ENCODE data around the gene KCNH4. TPM values are rescaled to one million over a fixed set of nuclear protein-coding genes. Genes with fewer than 3 reads are reported as not detected.

Gene KCNH4
- total and polyA plus RNA-seq, 9 donors: 0.07 to 0.40 (median 0.12) TPM; not detected in 4

- no peaks in the 10 kb centered on the region for H3K36me3 ChIP-seq
- WGBS, 3 donors: 61 to 72% (median 65%) methylated on average over 12 of the region's 12 CpGs
- H3K9me3 ChIP-seq: no peaks in the 10 kb centered on the region
- H3K4me1 ChIP-seq (ENCODE audit: insufficient read depth): peaks cover 8% of the 10 kb centered on the region
- TF ChIP-seq EP300 (IDR thresholded peaks at IDR 0.05) (no peak), POLR2A (IDR thresholded peaks at IDR 0.05) (no peak)
- TF ChIP-seq, protein P1, sequence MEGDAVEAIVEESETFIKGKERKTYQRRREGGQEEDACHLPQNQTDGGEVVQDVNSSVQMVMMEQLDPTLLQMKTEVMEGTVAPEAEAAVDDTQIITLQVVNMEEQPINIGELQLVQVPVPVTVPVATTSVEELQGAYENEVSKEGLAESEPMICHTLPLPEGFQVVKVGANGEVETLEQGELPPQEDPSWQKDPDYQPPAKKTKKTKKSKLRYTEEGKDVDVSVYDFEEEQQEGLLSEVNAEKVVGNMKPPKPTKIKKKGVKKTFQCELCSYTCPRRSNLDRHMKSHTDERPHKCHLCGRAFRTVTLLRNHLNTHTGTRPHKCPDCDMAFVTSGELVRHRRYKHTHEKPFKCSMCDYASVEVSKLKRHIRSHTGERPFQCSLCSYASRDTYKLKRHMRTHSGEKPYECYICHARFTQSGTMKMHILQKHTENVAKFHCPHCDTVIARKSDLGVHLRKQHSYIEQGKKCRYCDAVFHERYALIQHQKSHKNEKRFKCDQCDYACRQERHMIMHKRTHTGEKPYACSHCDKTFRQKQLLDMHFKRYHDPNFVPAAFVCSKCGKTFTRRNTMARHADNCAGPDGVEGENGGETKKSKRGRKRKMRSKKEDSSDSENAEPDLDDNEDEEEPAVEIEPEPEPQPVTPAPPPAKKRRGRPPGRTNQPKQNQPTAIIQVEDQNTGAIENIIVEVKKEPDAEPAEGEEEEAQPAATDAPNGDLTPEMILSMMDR (IDR thresholded peaks at IDR 0.05): no peak
- H3K27me3 ChIP-seq: no peaks in the 10 kb centered on the region
- no peak overlapping the region for H3K27ac ChIP-seq
- intact Hi-C loops (cut with DNase I): no loop called here
- DNase-seq: no peak
- no peak overlapping the region for H3K4me3 ChIP-seq
Observed at GRCh38 chr17:42125565-42125964, 55.4 kb downstream of the KCNH4 start.

DNA sequence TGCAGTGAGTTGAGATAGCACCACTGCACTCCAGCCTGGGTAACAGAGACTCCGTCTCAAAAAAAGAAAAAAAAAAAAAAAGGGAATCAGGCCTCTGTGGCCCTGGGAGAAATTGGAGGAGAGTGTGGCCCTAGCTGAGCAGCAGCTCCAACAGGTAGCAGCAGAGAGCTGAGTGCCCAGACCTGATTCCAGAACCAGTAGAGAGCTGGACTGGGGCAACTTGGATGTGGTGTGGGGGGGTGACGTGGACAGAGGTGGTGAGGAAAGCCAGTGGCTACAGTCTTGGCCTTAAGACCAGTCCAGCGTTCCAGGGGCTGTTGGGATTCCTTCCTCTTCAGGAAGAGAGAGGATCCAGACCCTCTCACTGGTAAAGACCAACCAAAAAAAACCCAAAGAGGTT lies 56.7 kb downstream of the KCNH4 start:
- Histone ChIP-seq H3K27me3 (no peaks in the 10 kb centered on the region), H3K36me3 (no peaks in the 10 kb centered on the region), H3K9me3 (no peaks in the 10 kb centered on the region), H3K27ac (no peak overlapping the region), H3K4me1 (ENCODE audit: insufficient read depth) (peaks cover 8% of the 10 kb centered on the region), H3K4me3 (no peak overlapping the region)
- intact Hi-C loops (cut with DNase I): no loop called here
- TF ChIP-seq EP300 (IDR thresholded peaks at IDR 0.05) (no peak), POLR2A (IDR thresholded peaks at IDR 0.05) (no peak)
- TF ChIP-seq, protein P1 (IDR thresholded peaks at IDR 0.05): no peak
- WGBS, 3 donors: 79 to 93% (median 81%) methylated on average over 3 of the region's 3 CpGs
- DNase-seq: no peak

- TF ChIP-seq EP300 (IDR thresholded peaks at IDR 0.05) (no peak), POLR2A (IDR thresholded peaks at IDR 0.05) (no peak)
- TF ChIP-seq, protein P1 (IDR thresholded peaks at IDR 0.05): no peak
- Histone ChIP-seq H3K27me3 (no peaks in the 10 kb centered on the region), H3K4me1 (ENCODE audit: insufficient read depth) (peaks cover 5% of the 10 kb centered on the region), H3K4me3 (peak within 1 kb of the TSS; percentile 13), H3K9me3 (no peaks in the 10 kb centered on the region), H3K27ac (no peak within 1 kb of the TSS), H3K36me3 (no peaks in the 10 kb centered on the region)
- 45 to 57% (median 54%) methylated on average over 58 to 61 of the region's 61 CpGs for WGBS, 3 donors
- peak; percentile 64 to 80 (median 72) for DNase-seq
- intact Hi-C loops (cut with DNase I): no loop called here
Observed at GRCh38 chr17:42122371-42123303, 58.3 kb downstream of the KCNH4 start, which contains the start of gene HSPB9. Gene HSPB9, plus strand, starts transcription at chr17:42122804. Its CDS starts 47 bp downstream, at chr17:42122851.

- 4 to 7% (median 5%) methylated on average over 40 to 57 of the region's 57 CpGs for WGBS, 3 donors
- Histone ChIP-seq H3K27me3 (no peaks in the 10 kb centered on the region), H3K9me3 (no peaks in the 10 kb centered on the region), H3K36me3 (no peaks in the 10 kb centered on the region), H3K4me1 (ENCODE audit: insufficient read depth) (peaks cover 5% of the 10 kb centered on the region), H3K27ac (no peak within 1 kb of the TSS), H3K4me3 (peak within 1 kb of the TSS; percentile 68)
- DNase-seq: peak; percentile 78 to 91 (median 84)
- intact Hi-C loops (cut with DNase I): no loop called here
- TF ChIP-seq, protein P1 (IDR thresholded peaks at IDR 0.05): no peak
- TF ChIP-seq EP300 (IDR thresholded peaks at IDR 0.05): no peak
- TF ChIP-seq POLR2A (IDR thresholded peaks at IDR 0.05): no peak
Observed at GRCh38 chr17:42120770-42121769, 59.9 kb downstream of the KCNH4 start, which contains the start of gene KAT2A. Gene KAT2A, minus strand, starts transcription at chr17:42121367. Its CDS starts 63 bp downstream, at chr17:42121304.

Data from ovary (tissue), 9 donors.